H9 (cell line): ENCODE data around the gene GNMT. TPM values are rescaled to one million over a fixed set of nuclear protein-coding genes. Genes with fewer than 3 reads are reported as not detected.

Experiments used
- DNase-seq: peaks from one replicate; pipeline ENCODE4 v3.0.0-alpha.2; 2017
- H2AFZ ChIP-seq: one replicate; pipeline ENCODE4 v1.6.1; 2013; ENCODE audit warnings: mild to moderate bottlenecking, low read length, control low read depth, moderate library complexity
- H2AK5ac ChIP-seq: 2 replicates; pipeline ENCODE4 v1.6.1; 2013; ENCODE audit warnings: low read length, control low read depth, mixed read lengths; ENCODE audit not compliant: insufficient read length
- H2BK120ac ChIP-seq: one replicate; pipeline ENCODE4 v1.6.1; 2013; ENCODE audit warnings: low read depth, mild to moderate bottlenecking, low read length, control low read depth, inconsistent platforms; ENCODE audit not compliant: poor library complexity, severe bottlenecking
- H2BK12ac ChIP-seq: 2 replicates; pipeline ENCODE4 v1.6.1; 2013; ENCODE audit warnings: low read length, control low read depth, mixed read lengths, low read depth; ENCODE audit not compliant: insufficient read length
- H2BK15ac ChIP-seq: 2 replicates; pipeline ENCODE4 v1.6.1; 2013; ENCODE audit warnings: low read depth, low read length, control low read depth
- H2BK20ac ChIP-seq: one replicate; pipeline ENCODE4 v1.6.1; 2013; ENCODE audit warnings: low read depth, mild to moderate bottlenecking, low read length, control low read depth, inconsistent platforms; ENCODE audit not compliant: poor library complexity, severe bottlenecking
- H2BK5ac ChIP-seq: 2 replicates; pipeline ENCODE4 v1.6.1; 2013; ENCODE audit warnings: low read length, control low read depth, mixed read lengths; ENCODE audit not compliant: insufficient read length
- H3K14ac ChIP-seq: 2 replicates; pipeline ENCODE4 v1.6.1; 2013; ENCODE audit warnings: low read length, control low read depth; ENCODE audit not compliant: insufficient read depth
- H3K18ac ChIP-seq: 2 replicates; pipeline ENCODE4 v1.6.1; 2013; ENCODE audit warnings: low read depth, mild to moderate bottlenecking, mixed read lengths, low read length, control low read depth; ENCODE audit not compliant: insufficient read length
- H3K23ac ChIP-seq: 2 replicates; pipeline ENCODE4 v1.6.1; 2013; ENCODE audit warnings: low read length, control low read depth, mixed read lengths, low read depth; ENCODE audit not compliant: insufficient read length
- H3K23me2 ChIP-seq: 2 replicates; pipeline ENCODE4 v1.6.1; 2013; ENCODE audit warnings: low read depth, mild to moderate bottlenecking, mixed read lengths, low read length, control low read depth; ENCODE audit not compliant: insufficient read length, poor library complexity, severe bottlenecking
- H3K27ac ChIP-seq: 2 replicates; pipeline ENCODE4 v1.5.1; 2013; ENCODE audit warnings: low read length, control low read depth, mixed read lengths, low read depth; ENCODE audit not compliant: insufficient read length
- H3K27me3 ChIP-seq: 2 replicates; pipeline ENCODE4 v1.6.1; 2013; ENCODE audit warnings: low read length, control low read depth, inconsistent platforms; ENCODE audit not compliant: insufficient read depth
- H3K4ac ChIP-seq: 2 replicates; pipeline ENCODE4 v1.6.1; 2013; ENCODE audit warnings: low read depth, mild to moderate bottlenecking, control low read depth, inconsistent platforms, low read length, moderate library complexity
- H3K4me1 ChIP-seq: 2 replicates; pipeline ENCODE4 v1.6.1; 2013; ENCODE audit warnings: low read length, control low read depth, inconsistent platforms; ENCODE audit not compliant: insufficient read depth
- H3K4me2 ChIP-seq: 2 replicates; pipeline ENCODE4 v1.6.1; 2013; ENCODE audit warnings: low read length, control low read depth, mixed read lengths; ENCODE audit not compliant: insufficient read length, insufficient read depth
- H3K56ac ChIP-seq: 2 replicates; pipeline ENCODE4 v1.6.1; 2013; ENCODE audit warnings: low read depth, mild to moderate bottlenecking, mixed read lengths, low read length, control low read depth; ENCODE audit not compliant: insufficient read length
- H3K79me1 ChIP-seq: 2 replicates; pipeline ENCODE4 v1.6.1; 2013; ENCODE audit warnings: low read depth, mild to moderate bottlenecking, moderate library complexity, low read length, control low read depth, inconsistent platforms; ENCODE audit not compliant: insufficient read depth, poor library complexity, severe bottlenecking
- H3K79me2 ChIP-seq: 2 replicates; pipeline ENCODE4 v1.6.1; 2013; ENCODE audit warnings: low read length, control low read depth, inconsistent platforms; ENCODE audit not compliant: insufficient read depth
- H3K9ac ChIP-seq: 2 replicates; pipeline ENCODE4 v1.6.1; 2013; ENCODE audit warnings: low read length, control low read depth, mixed read lengths; ENCODE audit not compliant: insufficient read length; ENCODE audit errors: extremely low read depth
- H3K9me3 ChIP-seq: one replicate; pipeline ENCODE4 v1.6.1; 2013; ENCODE audit warnings: low read depth, low read length, inconsistent platforms; ENCODE audit not compliant: control insufficient read depth
- H3T11ph ChIP-seq: one replicate; pipeline ENCODE4 v1.6.1; 2013; ENCODE audit warnings: mild to moderate bottlenecking, low read length, control low read depth, inconsistent platforms
- H4K20me1 ChIP-seq: one replicate; pipeline ENCODE4 v1.6.1; 2013; ENCODE audit not compliant: control insufficient read depth, insufficient read length, insufficient read depth
- H4K5ac ChIP-seq: 2 replicates; pipeline ENCODE4 v1.6.1; 2013; ENCODE audit warnings: low read depth, mild to moderate bottlenecking, mixed read lengths, low read length, control low read depth; ENCODE audit not compliant: insufficient read length
- H4K8ac ChIP-seq: replicated peaks from 2 replicates; pipeline ENCODE4 v1.6.1; 2013; ENCODE audit warnings: low read length, control low read depth, mixed read lengths, low read depth; ENCODE audit not compliant: insufficient read length
- H4K91ac ChIP-seq: 2 replicates; pipeline ENCODE4 v1.6.1; 2013; ENCODE audit warnings: low read depth, mild to moderate bottlenecking, moderate library complexity, mixed read lengths, low read length, control low read depth; ENCODE audit not compliant: insufficient read length
- H3K27ac Mint-ChIP-seq, 3 experiments: 2 replicates in 2 of 3; 3 replicates in 1 of 3; pipeline ENCODE4 v1.8.0; 2020 to 2021; ENCODE audit warnings: mixed read lengths in 3 of 3, mild to moderate bottlenecking in 1 of 3, moderate library complexity in 1 of 3
- H3K27me3 Mint-ChIP-seq: 2 replicates; pipeline ENCODE4 v1.8.0; 2021; ENCODE audit warnings: low read depth, mild to moderate bottlenecking, moderate library complexity, mixed read lengths
- H3K36me3 Mint-ChIP-seq, 3 experiments: 2 replicates in 2 of 3; 3 replicates in 1 of 3; pipeline ENCODE4 v1.8.0; 2020 to 2021; ENCODE audit warnings: low read depth in 3 of 3, mixed read lengths in 3 of 3; ENCODE audit not compliant: insufficient read depth in 1 of 3
- H3K4me1 Mint-ChIP-seq, 2 experiments: 2 replicates each; pipeline ENCODE4 v1.8.0; 2020; ENCODE audit warnings: mixed read lengths in 2 of 2
- H3K4me3 Mint-ChIP-seq, 2 experiments: 2 replicates in 1 of 2; 3 replicates in 1 of 2; pipeline ENCODE4 v1.8.0; 2020 to 2021; ENCODE audit warnings: mild to moderate bottlenecking in 2 of 2, mixed read lengths in 2 of 2, moderate library complexity in 1 of 2
- H3K9me3 Mint-ChIP-seq, 2 experiments: 2 replicates in 1 of 2; 3 replicates in 1 of 2; pipeline ENCODE4 v1.8.0; 2020; ENCODE audit warnings: mild to moderate bottlenecking in 2 of 2, mixed read lengths in 2 of 2, moderate library complexity in 1 of 2
- WGBS: extraction: QIAGEN DNeasy Blood & Tissue Kit; methylation state at CpG from one replicate; pipeline ENCODE4 v1.1.7; 2013; ENCODE audit warnings: missing lambda C conversion rate, low lambda C conversion rate, mixed read lengths; ENCODE audit not compliant: insufficient read length; ENCODE audit errors: extremely low coverage; 5-methylcytosine and 5-hydroxymethylcytosine counted together
- total RNA-seq: library from RNA; stranded (reverse); gene quantifications from 2 replicates; pipeline ENCODE4 v1.2.1, GENCODE V29; 2021
- TF ChIP-seq, protein P1 (sequence below): fragments of 200-600 bp; sonication (generic); conservative IDR thresholded peaks from 3 replicates; pipeline ENCODE4 v1.8.0; 2021; ENCODE audit warnings: antibody characterized with exemption, mild to moderate bottlenecking

Gene GNMT
- total RNA-seq, 1 experiment from 2014 or later = 1.1 TPM

DNA sequence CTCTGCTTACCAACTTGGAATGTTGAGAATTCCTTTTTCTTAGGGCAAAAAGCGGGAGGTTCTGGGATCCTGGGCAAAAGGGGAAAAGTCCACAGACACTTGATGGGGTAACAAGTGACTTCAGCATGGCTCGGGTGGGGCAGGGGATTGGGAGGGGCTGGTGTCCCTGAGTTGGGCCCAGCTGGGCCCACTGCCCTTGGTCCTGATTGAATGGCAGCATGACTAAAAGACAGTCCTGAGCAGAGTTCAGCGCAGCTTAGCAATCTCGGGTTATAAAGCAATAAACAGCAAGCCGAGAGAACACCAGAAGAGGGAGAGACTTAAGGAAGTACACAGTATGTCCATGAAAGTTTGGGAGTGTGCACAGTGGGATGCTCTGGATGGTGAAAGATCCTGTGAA, 29.4 kb downstream of the GNMT start:
- Histone ChIP-seq H2BK15ac (no peak overlapping the region), H3K23me2 (no peaks in the 10 kb centered on the region), H3K27me3 (no peaks in the 10 kb centered on the region), H3K14ac (no peak overlapping the region), H3K79me2 (no peaks in the 10 kb centered on the region; the same call in 1 of the 2 replicates), H3K18ac (no peak overlapping the region), H2AFZ (no peak overlapping the region), H3K27ac (no peak overlapping the region), H3K4me2 (no peak overlapping the region), H4K8ac (no peak overlapping the region), H2BK120ac (no peak overlapping the region), H2AK5ac (no peak overlapping the region), H2BK5ac (no peak overlapping the region), H3K9me3 (no peaks in the 10 kb centered on the region), H3K9ac (no peak overlapping the region), H3K56ac (no peak overlapping the region), H3K79me1 (peaks cover 4% of the 10 kb centered on the region), H2BK20ac (no peak overlapping the region), H4K20me1 (no peaks in the 10 kb centered on the region), H2BK12ac (no peak overlapping the region), H3K4me1 (no peaks in the 10 kb centered on the region), H3K4ac (no peak overlapping the region), H3K23ac (no peak overlapping the region), H4K5ac (no peak overlapping the region), H4K91ac (no peak overlapping the region), H3T11ph (no peak overlapping the region)
- Mint-ChIP-seq H3K27ac (peak overlapping the region in 1 of 3 experiments; percentile 56; a peak in 1 of 7 replicates), H3K4me3 (no peak overlapping the region), H3K27me3 (no peaks in the 10 kb centered on the region; the same call in 1 of the 2 replicates), H3K9me3 (no peaks in the 10 kb centered on the region), H3K36me3 (peaks cover 14 to 48% (median 31%) of the 10 kb centered on the region in 3 experiments), H3K4me1 (peaks cover 17 to 23% of the 10 kb centered on the region in 2 experiments)
- TF ChIP-seq, protein P1, sequence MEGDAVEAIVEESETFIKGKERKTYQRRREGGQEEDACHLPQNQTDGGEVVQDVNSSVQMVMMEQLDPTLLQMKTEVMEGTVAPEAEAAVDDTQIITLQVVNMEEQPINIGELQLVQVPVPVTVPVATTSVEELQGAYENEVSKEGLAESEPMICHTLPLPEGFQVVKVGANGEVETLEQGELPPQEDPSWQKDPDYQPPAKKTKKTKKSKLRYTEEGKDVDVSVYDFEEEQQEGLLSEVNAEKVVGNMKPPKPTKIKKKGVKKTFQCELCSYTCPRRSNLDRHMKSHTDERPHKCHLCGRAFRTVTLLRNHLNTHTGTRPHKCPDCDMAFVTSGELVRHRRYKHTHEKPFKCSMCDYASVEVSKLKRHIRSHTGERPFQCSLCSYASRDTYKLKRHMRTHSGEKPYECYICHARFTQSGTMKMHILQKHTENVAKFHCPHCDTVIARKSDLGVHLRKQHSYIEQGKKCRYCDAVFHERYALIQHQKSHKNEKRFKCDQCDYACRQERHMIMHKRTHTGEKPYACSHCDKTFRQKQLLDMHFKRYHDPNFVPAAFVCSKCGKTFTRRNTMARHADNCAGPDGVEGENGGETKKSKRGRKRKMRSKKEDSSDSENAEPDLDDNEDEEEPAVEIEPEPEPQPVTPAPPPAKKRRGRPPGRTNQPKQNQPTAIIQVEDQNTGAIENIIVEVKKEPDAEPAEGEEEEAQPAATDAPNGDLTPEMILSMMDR = no peak
- DNase-seq = no peak
- WGBS = no CpG with 5 or more reads among the region's 5 CpGs
